HG03060 (cell line): ENCODE measurements around the gene CACNA1D.
"Not testable (repeated sequence)": the region's sequence is repeated elsewhere in the genome, so short reads cannot be mapped to it uniquely, and the experiment has no call there.

Experiments used
- ATAC-seq: cut with Tn5 transposase; IDR thresholded peaks from one replicate; pipeline ENCODE4 v1.9.1; 2021; ENCODE audit warnings: low read depth, moderate number of reproducible peaks; ENCODE audit not compliant: unreplicated experiment

The CACNA1D gene

GRCh38 chr3:53493963-53494791, at the start of gene CACNA1D:
TSS of gene CACNA1D (plus strand) at chr3:53494611. CDS start at chr3:53495167, 556 bp downstream.
- ATAC-seq = no peak

DNA sequence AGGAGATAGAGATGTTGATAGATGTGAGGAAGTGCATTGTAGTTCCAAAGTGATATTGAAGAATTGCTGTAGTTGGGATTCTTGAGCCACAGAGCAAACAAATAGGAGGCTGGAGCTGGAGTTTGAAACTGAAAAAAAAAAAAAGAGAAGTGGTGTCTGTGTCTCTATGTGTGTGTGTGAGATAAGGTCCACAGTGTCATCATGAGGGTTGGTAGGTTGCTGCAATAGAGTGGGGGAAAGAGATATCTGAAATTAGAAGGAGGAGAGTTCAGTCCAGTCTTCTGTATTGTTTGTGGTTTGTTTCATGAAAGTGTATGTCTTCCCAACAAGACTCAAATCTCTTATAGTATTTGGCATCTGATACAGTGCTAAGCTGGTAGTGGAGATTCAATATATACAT, 37.3 kb upstream of the CACNA1D start:
- ATAC-seq = no peak

DNA sequence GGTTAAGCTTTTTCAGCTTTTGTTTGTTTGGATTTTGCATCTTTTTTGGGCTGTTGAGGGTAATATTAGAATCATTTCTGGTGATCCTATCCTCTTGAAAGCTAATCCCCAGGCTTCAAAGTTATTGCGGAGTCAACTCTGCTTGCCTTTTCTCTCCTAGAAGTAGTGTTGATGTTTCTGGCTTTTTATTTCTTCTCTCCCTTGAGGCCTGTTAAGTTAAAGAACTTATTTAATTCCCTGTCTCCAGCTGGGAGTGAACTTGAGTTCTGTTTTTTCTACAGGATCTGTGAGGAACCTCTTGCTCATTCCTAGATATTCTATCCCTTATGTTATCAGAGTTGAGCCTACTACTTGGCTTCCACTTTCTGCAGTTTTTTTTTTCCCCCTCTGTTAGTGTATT, 34.1 kb upstream of the CACNA1D start:
- ATAC-seq = no peak

DNA sequence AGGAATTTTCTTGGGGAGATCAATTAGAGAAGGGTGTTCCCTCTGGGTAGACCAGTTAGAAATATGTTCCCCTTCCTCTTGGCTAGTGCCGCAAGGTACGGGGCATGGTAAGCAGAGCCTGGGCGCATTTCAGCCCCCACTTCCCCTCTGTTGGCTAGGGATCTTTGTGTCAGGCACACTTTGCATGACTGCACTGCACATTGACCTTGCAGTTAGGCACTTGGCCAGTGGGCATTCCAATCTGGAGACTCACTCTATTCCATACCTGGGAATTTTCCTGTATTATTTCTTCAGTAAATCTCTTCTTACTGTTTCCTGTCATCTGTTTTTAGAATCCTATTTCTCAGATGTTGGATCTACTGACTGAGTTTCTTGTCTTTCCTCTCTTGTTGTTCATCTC, 30.0 kb upstream of the CACNA1D start:
- no peak for ATAC-seq

DNA sequence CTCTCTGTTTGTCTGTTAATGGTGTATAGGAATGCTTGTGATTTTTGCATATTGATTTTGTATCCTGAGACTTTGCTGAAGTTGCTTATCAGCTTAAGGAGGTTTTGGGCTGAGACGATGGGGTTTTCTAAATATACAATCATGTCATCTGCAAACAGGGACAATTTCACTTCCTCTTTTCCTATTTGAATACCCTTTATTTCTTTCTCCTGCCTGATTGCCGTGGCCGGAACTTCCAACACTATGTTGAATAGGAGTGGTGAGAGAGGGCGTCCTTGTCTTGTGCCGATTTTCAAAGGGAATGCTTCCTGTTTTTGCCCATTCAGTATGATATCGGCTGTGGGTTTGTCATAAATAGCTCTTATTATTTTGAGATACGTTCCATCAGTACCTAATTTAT, 24.7 kb upstream of the CACNA1D start:
- ATAC-seq = not testable (repeated sequence)

DNA sequence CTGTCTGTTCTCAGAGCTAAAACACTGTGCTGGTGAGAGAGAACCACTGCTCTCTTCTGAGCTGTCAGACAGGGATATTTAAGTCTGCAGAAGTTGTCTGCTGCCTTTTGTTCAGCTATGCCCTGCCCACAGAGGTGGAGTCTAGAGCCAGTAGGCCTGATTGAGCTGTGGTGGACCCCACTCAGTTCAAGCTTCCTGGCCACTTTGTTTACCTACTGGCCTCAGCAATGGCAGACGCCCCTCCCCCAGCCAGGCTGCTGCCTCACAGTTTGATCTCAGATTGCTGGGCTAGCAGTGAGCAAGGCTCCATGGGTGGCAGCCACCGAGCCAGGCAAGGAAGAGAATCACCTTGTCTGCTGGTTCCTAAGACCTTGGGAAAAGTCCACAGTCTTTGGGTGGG, 21.0 kb upstream of the CACNA1D start:
- ATAC-seq = no peak

- ATAC-seq = not testable (repeated sequence)
These were observed 18.0 kb upstream of the CACNA1D start for GRCh38 chr3:53476372-53476771.

GRCh38 chr3:53477689-53478088, 16.7 kb upstream of the CACNA1D start:
- ATAC-seq = not testable (repeated sequence)

DNA sequence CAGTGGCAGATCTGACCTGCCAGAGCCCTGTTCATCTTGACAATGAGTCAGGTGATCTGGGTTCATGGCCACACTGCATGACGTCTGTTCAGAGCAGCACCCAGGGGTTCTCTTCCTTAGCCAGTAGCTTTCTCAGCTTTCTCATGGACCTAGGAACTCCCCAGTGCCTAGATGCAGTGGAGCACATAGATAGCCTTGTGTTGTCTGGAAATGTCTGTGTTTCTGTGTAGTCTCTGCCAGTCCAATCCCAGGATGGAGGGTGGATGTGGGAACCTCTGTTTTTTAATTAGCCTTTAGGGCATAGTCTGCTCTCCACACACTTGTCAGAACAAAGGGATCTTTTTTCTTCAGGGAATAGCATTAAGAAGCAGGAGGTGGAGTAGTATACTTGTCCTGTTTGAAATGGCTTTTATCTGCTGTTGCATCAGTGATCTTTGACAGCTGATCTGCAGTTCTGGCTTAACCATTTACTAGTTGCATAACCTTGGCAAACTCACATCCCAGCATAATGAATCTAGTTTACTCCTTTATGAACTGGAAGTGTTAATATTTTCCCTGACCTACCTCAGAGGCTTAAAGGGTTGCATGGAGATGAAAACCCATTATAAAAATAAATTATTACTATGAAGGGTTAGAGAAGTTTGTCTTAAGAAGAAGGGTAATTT, 16.1 kb upstream of the CACNA1D start:
- no peak for ATAC-seq

GRCh38 chr3:53478921-53479664, 15.3 kb upstream of the CACNA1D start:
- ATAC-seq = no peak

DNA sequence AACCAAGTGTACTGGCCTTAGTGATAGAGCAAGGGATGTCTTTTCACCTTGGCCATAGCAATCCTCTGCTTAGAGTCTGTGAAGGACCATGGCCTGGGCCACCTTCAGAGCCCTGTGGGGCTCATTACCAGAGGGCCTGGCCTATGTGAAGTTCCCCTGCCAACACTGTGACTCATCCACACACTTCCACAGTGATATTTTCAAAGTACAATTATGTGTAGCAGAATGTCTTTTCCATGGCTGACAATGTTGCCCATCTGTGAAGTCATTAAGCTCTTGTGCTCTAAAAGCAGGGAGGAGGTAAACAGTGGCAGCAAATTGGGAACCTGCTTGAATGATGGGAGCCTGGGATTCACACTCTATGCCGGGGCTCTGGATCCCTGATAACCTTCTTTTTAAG, 12.2 kb upstream of the CACNA1D start:
- ATAC-seq = no peak

- no peak for ATAC-seq
These were observed 10.6 kb upstream of the CACNA1D start for GRCh38 chr3:53483821-53484220.

DNA sequence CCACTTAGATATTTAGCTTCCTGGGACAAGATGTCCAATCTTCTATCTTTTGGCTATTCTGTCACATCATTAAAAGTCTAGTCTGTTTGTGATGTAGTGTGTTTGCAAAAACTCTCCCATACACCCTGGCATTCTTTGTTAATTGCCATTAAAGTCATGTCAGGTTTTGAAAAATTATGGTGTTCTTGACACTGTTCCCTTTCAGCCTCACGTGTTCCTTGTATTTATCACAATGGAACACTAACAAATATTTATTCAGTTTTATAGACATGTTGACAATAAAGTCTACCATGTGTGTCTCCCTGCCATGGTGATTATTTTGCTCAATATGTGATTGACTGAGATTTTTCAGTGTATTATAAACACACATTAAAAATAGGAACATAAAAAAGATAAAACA, 9.4 kb upstream of the CACNA1D start:
- no peak for ATAC-seq

- no peak for ATAC-seq
These were observed 8.6 kb upstream of the CACNA1D start for GRCh38 chr3:53485675-53486403.

GRCh38 chr3:53486961-53487654, 7.3 kb upstream of the CACNA1D start:
- no peak for ATAC-seq

DNA sequence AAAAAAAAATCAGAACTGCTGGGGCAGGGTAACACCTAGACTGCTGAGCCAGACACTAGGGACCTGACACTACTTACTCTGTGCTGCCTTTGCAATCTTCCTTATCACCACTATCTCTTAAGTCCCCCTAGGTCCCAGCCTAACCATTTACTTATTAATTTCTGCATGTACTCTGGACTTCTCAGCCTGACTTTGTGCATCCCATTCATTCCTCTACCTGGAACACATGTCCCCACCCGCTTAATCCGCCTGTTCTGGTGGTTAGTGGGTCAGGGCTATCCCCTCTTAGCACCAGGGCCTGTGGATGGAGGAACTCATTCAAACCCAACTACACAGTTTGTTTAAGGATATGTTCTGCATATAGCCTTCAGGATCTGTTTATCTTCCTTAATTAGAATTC, 5.0 kb upstream of the CACNA1D start:
- ATAC-seq = no peak

- no peak for ATAC-seq
These were observed 4.5 kb upstream of the CACNA1D start for GRCh38 chr3:53489787-53490458.

GRCh38 chr3:53490459-53490968, 3.9 kb upstream of the CACNA1D start:
- no peak for ATAC-seq

- no peak for ATAC-seq
These were observed 3.1 kb upstream of the CACNA1D start for GRCh38 chr3:53491276-53491675.
